ENCODE data around the gene RYR1. TPM values are rescaled to one million over a fixed set of nuclear protein-coding genes. Genes with fewer than 3 reads are reported as not detected.

Gene RYR1
- total RNA-seq, 1 experiment from 2014 or later = not detected

- H3K27me3 ChIP-seq (ENCODE audit: low read length) = no peaks in the 10 kb centered on the region
- no peaks in the 10 kb centered on the region for H3K9me2 ChIP-seq (replicated peaks; ENCODE audit: low read length)
- H3F3A ChIP-seq (ENCODE audit: low read length, unreplicated experiment) = no peaks in the 10 kb centered on the region
- H3K27ac ChIP-seq (ENCODE audit: low read length) = no peak overlapping the region
- ChIA-PET POLR2A (ENCODE audit: unreplicated experiment) (no interaction called here), CTCF (no interaction called here)
- no peaks in the 10 kb centered on the region for H4K20me1 ChIP-seq (ENCODE audit: low read length)
- no peaks in the 10 kb centered on the region for H3K4me1 ChIP-seq (ENCODE audit: insufficient read depth, low read length)
- no peaks in the 10 kb centered on the region for H3K9me3 ChIP-seq (ENCODE audit: low read length)
- no peak for TF ChIP-seq CTCF (conservative IDR thresholded peaks at IDR 0.05; ENCODE audit: low read depth, low read length)
- no peak for TF ChIP-seq EZH2phosphoT487 (IDR thresholded peaks at IDR 0.05; ENCODE audit: borderline replicate concordance, low read length)
- TF ChIP-seq EZH2 (IDR thresholded peaks at IDR 0.05; ENCODE audit: low read length, unreplicated experiment) = no peak
- H3K36me3 ChIP-seq (ENCODE audit: low read depth, low read length) = no peaks in the 10 kb centered on the region
- ATAC-seq (no peak), DNase-seq (no peak)
- H3K4me2 ChIP-seq (ENCODE audit: low read length) = no peak overlapping the region
- no TSS peak for BruUV-seq (replicated peaks)
- intact Hi-C loops (cut with micrococcal nuclease) = no loop called here
- no peak overlapping the region for H2AFZ ChIP-seq (ENCODE audit: low read length)
- H3K4me3 ChIP-seq (ENCODE audit: low read length) = no peak overlapping the region
- H3K9ac ChIP-seq (ENCODE audit: low read length) = no peak overlapping the region
- H3K79me2 ChIP-seq (ENCODE audit: low read length) = no peaks in the 10 kb centered on the region
Observed at GRCh38 chr19:38444026-38444425, 10.5 kb downstream of the RYR1 start.

GRCh38 chr19:38445362-38445761 lies 11.9 kb downstream of the RYR1 start:
- H3K79me2 ChIP-seq (ENCODE audit: low read length) = no peaks in the 10 kb centered on the region
- H3K4me3 ChIP-seq (ENCODE audit: low read length) = no peak overlapping the region
- ATAC-seq (no peak), DNase-seq (no peak)
- H2AFZ ChIP-seq (ENCODE audit: low read length) = no peak overlapping the region
- no peaks in the 10 kb centered on the region for H4K20me1 ChIP-seq (ENCODE audit: low read length)
- no peaks in the 10 kb centered on the region for H3K9me2 ChIP-seq (replicated peaks; ENCODE audit: low read length)
- no peak overlapping the region for H3K4me2 ChIP-seq (ENCODE audit: low read length)
- no peaks in the 10 kb centered on the region for H3K27me3 ChIP-seq (ENCODE audit: low read length)
- ChIA-PET CTCF (no interaction called here), POLR2A (ENCODE audit: unreplicated experiment) (no interaction called here)
- H3K4me1 ChIP-seq (ENCODE audit: insufficient read depth, low read length) = no peaks in the 10 kb centered on the region
- BruUV-seq (replicated peaks) = no TSS peak
- H3F3A ChIP-seq (ENCODE audit: low read length, unreplicated experiment) = no peaks in the 10 kb centered on the region
- no peak overlapping the region for H3K27ac ChIP-seq (ENCODE audit: low read length)
- TF ChIP-seq EZH2phosphoT487 (IDR thresholded peaks at IDR 0.05; ENCODE audit: borderline replicate concordance, low read length) = no peak
- TF ChIP-seq CTCF (conservative IDR thresholded peaks at IDR 0.05; ENCODE audit: low read depth, low read length) = no peak
- no peak for TF ChIP-seq EZH2 (IDR thresholded peaks at IDR 0.05; ENCODE audit: low read length, unreplicated experiment)
- H3K9me3 ChIP-seq (ENCODE audit: low read length) = no peaks in the 10 kb centered on the region
- intact Hi-C loops (cut with micrococcal nuclease) = no loop called here
- no peak overlapping the region for H3K9ac ChIP-seq (ENCODE audit: low read length)
- H3K36me3 ChIP-seq (ENCODE audit: low read depth, low read length) = no peaks in the 10 kb centered on the region

DNA sequence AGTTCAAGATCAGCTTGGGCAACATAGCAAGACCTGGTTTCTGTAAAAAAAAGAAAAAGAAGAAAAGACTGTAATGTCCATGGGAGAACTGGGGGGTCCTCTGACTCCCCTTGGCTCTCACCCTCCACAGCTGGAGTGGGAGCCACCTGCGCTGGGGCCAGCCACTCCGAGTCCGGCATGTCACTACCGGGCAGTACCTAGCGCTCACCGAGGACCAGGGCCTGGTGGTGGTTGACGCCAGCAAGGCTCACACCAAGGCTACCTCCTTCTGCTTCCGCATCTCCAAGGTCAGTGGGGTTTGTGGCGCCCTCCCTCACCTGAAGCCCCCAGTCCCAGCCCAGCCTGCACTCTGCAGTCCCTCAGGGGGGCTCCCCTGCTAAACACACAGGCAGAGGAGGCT lies 14.7 kb downstream of the RYR1 start:
- Histone ChIP-seq H3F3A (ENCODE audit: low read length, unreplicated experiment) (no peaks in the 10 kb centered on the region), H3K4me1 (ENCODE audit: insufficient read depth, low read length) (no peaks in the 10 kb centered on the region), H2AFZ (ENCODE audit: low read length) (no peak overlapping the region), H3K9me3 (ENCODE audit: low read length) (no peaks in the 10 kb centered on the region), H4K20me1 (ENCODE audit: low read length) (no peaks in the 10 kb centered on the region), H3K27ac (ENCODE audit: low read length) (no peak overlapping the region), H3K4me3 (ENCODE audit: low read length) (no peak overlapping the region), H3K79me2 (ENCODE audit: low read length) (no peaks in the 10 kb centered on the region), H3K9ac (ENCODE audit: low read length) (no peak overlapping the region), H3K9me2 (replicated peaks; ENCODE audit: low read length) (no peaks in the 10 kb centered on the region), H3K4me2 (ENCODE audit: low read length) (no peak overlapping the region), H3K36me3 (ENCODE audit: low read depth, low read length) (no peaks in the 10 kb centered on the region), H3K27me3 (ENCODE audit: low read length) (no peaks in the 10 kb centered on the region)
- no peak for TF ChIP-seq EZH2phosphoT487 (IDR thresholded peaks at IDR 0.05; ENCODE audit: borderline replicate concordance, low read length)
- no peak for TF ChIP-seq CTCF (conservative IDR thresholded peaks at IDR 0.05; ENCODE audit: low read depth, low read length)
- TF ChIP-seq EZH2 (IDR thresholded peaks at IDR 0.05; ENCODE audit: low read length, unreplicated experiment) = no peak
- CTCF ChIA-PET = no interaction called here
- ATAC-seq (no peak), DNase-seq (no peak)
- intact Hi-C loops (cut with micrococcal nuclease) = no loop called here
- POLR2A ChIA-PET (ENCODE audit: unreplicated experiment) = no interaction called here
- BruUV-seq (replicated peaks) = no TSS peak

Measured in PC-3 (cell line).